DND-41 (cell line): Measurements from ENCODE around the gene ERC1.

Experiments used
- ATAC-seq: fragments of 200-7000 bp; cut with Tn5 transposase; 3 replicates; pipeline ENCODE4 v1.9.1; 2021; ENCODE audit warnings: low read depth; ENCODE audit not compliant: insufficient read depth
- DNase-seq: peaks from one replicate; pipeline ENCODE4 v3.0.0-alpha.2; 2020
- H2AFZ ChIP-seq: 2 replicates; pipeline ENCODE4 v1.6.0; 2012; ENCODE audit warnings: low read depth, low read length
- H3K27ac ChIP-seq: 2 replicates; pipeline ENCODE4 v1.5.1; 2012; ENCODE audit warnings: low read length, inconsistent platforms
- H3K27me3 ChIP-seq: fragments of 200-600 bp; sonication (generic); 2 replicates; pipeline ENCODE4 v1.6.0; 2012; ENCODE audit warnings: low read length, mild to moderate bottlenecking, inconsistent platforms; ENCODE audit not compliant: insufficient read depth, poor library complexity
- H3K36me3 ChIP-seq: 2 replicates; pipeline ENCODE4 v1.5.1; 2012; ENCODE audit warnings: low read length, inconsistent platforms; ENCODE audit not compliant: insufficient read depth
- H3K4me1 ChIP-seq: 2 replicates; pipeline ENCODE4 v1.5.1; 2012; ENCODE audit warnings: mild to moderate bottlenecking, low read length; ENCODE audit not compliant: insufficient read depth
- H3K4me2 ChIP-seq: 2 replicates; pipeline ENCODE4 v1.6.0; 2012; ENCODE audit warnings: mild to moderate bottlenecking, moderate library complexity, low read length, inconsistent platforms; ENCODE audit not compliant: insufficient read depth
- H3K4me3 ChIP-seq, 2 experiments: fragments of 200-600 bp in 1 of 2; shearing (Covaris generic) in 1 of 2; 2 replicates each; pipeline ENCODE4 v1.5.1; 2012 to 2016; ENCODE audit warnings: inconsistent platforms in 2 of 2, low read length in 2 of 2, mild to moderate bottlenecking in 2 of 2, low read depth in 1 of 2, moderate library complexity in 1 of 2
- H3K79me2 ChIP-seq: 2 replicates; pipeline ENCODE4 v1.6.0; 2012; ENCODE audit warnings: low read length, inconsistent platforms; ENCODE audit not compliant: insufficient read depth
- H3K9ac ChIP-seq: 2 replicates; pipeline ENCODE4 v1.6.0; 2012; ENCODE audit warnings: low read depth, mild to moderate bottlenecking, inconsistent platforms, low read length, moderate library complexity
- H3K9me3 ChIP-seq: 2 replicates; pipeline ENCODE4 v1.5.1; 2012; ENCODE audit warnings: low read length, moderate library complexity, mild to moderate bottlenecking, inconsistent platforms; ENCODE audit not compliant: insufficient read depth, severe bottlenecking
- H4K20me1 ChIP-seq: 2 replicates; pipeline ENCODE4 v1.6.0; 2012; ENCODE audit warnings: low read length; ENCODE audit not compliant: insufficient read depth
- CTCF ChIP-seq: IDR thresholded peaks from 2 replicates; pipeline ENCODE4 v1.5.1; 2012; ENCODE audit warnings: borderline replicate concordance, low read length, moderate library complexity, mild to moderate bottlenecking; ENCODE audit not compliant: poor library complexity, severe bottlenecking; ENCODE audit errors: extremely low read depth
- EZH2 ChIP-seq: IDR thresholded peaks from 3 replicates; pipeline ENCODE4 v1.6.1; 2012; ENCODE audit warnings: borderline replicate concordance, low read depth, mild to moderate bottlenecking, moderate library complexity, low read length, inconsistent platforms; ENCODE audit not compliant: severe bottlenecking

Gene ERC1

GRCh38 chr12:1272142-1272541, 281.1 kb downstream of the ERC1 start:
- ATAC-seq (no peak), DNase-seq (no peak)
- H2AFZ ChIP-seq, result no peak overlapping the region
- no peak overlapping the region for H3K4me3 ChIP-seq
- H3K9me3 ChIP-seq, result no peaks in the 10 kb centered on the region
- H3K27ac ChIP-seq, result no peak overlapping the region
- H4K20me1 ChIP-seq, result no peaks in the 10 kb centered on the region
- no peaks in the 10 kb centered on the region for H3K79me2 ChIP-seq
- TF ChIP-seq CTCF, result no peak
- TF ChIP-seq EZH2, result no peak
- H3K4me2 ChIP-seq, result no peak overlapping the region
- H3K27me3 ChIP-seq, result no peaks in the 10 kb centered on the region
- H3K36me3 ChIP-seq, result no peaks in the 10 kb centered on the region; the same call in 1 of the 2 replicates
- H3K4me1 ChIP-seq, result no peaks in the 10 kb centered on the region
- H3K9ac ChIP-seq, result no peak overlapping the region

- no peak for TF ChIP-seq EZH2
- TF ChIP-seq CTCF, result no peak
- Histone ChIP-seq H4K20me1 (no peaks in the 10 kb centered on the region), H3K4me1 (peaks cover 6% of the 10 kb centered on the region), H3K36me3 (no peaks in the 10 kb centered on the region; the same call in 1 of the 2 replicates), H3K27ac (no peak overlapping the region), H3K4me3 (no peak overlapping the region), H3K9me3 (no peaks in the 10 kb centered on the region), H2AFZ (no peak overlapping the region), H3K4me2 (no peak overlapping the region), H3K9ac (no peak overlapping the region), H3K79me2 (no peaks in the 10 kb centered on the region), H3K27me3 (no peaks in the 10 kb centered on the region)
- ATAC-seq, result no peak
- DNase-seq, result no peak
Measured at GRCh38 chr12:1273051-1273450, 282.0 kb downstream of the ERC1 start.

GRCh38 chr12:1277905-1278304, 286.9 kb downstream of the ERC1 start:
- Histone ChIP-seq H3K4me2 (no peak overlapping the region), H3K9ac (no peak overlapping the region), H3K27ac (no peak overlapping the region), H3K36me3 (no peaks in the 10 kb centered on the region; the same call in 1 of the 2 replicates), H2AFZ (no peak overlapping the region), H3K79me2 (no peaks in the 10 kb centered on the region), H3K27me3 (no peaks in the 10 kb centered on the region), H3K9me3 (no peaks in the 10 kb centered on the region), H3K4me1 (peaks cover 11% of the 10 kb centered on the region), H4K20me1 (no peaks in the 10 kb centered on the region), H3K4me3 (no peak overlapping the region)
- no peak for TF ChIP-seq CTCF
- TF ChIP-seq EZH2, result no peak
- DNase-seq, result peak; percentile 75
- ATAC-seq, result peak; percentile 97

GRCh38 chr12:1279050-1279449, 288.0 kb downstream of the ERC1 start:
- Histone ChIP-seq H3K9me3 (no peaks in the 10 kb centered on the region), H3K4me3 (no peak overlapping the region), H3K36me3 (no peaks in the 10 kb centered on the region), H3K27me3 (no peaks in the 10 kb centered on the region), H3K4me1 (peaks cover 20% of the 10 kb centered on the region), H4K20me1 (no peaks in the 10 kb centered on the region), H2AFZ (no peak overlapping the region), H3K9ac (no peak overlapping the region), H3K4me2 (no peak overlapping the region), H3K79me2 (no peaks in the 10 kb centered on the region), H3K27ac (no peak overlapping the region)
- no peak for DNase-seq
- TF ChIP-seq EZH2 (no peak), CTCF (peak; percentile 15)
- ATAC-seq, result no peak
